Retinal pigment epithelial cell (primary cell): ENCODE data around the gene IFNAR2.

Experiments
- DNase-seq: peaks from one replicate; pipeline ENCODE4 v3.0.0-alpha.2; 2010; ENCODE audit warnings: low read depth
- H3K4me3 ChIP-seq: 2 replicates; pipeline ENCODE4 v1.5.1; 2011; ENCODE audit warnings: mild to moderate bottlenecking, low read length, control low read depth, moderate library complexity
- CTCF ChIP-seq: conservative IDR thresholded peaks from 2 replicates; pipeline ENCODE4 v1.5.1; 2011; ENCODE audit warnings: low read depth, low read length, control low read depth, inconsistent platforms

IFNAR2 gene

DNA sequence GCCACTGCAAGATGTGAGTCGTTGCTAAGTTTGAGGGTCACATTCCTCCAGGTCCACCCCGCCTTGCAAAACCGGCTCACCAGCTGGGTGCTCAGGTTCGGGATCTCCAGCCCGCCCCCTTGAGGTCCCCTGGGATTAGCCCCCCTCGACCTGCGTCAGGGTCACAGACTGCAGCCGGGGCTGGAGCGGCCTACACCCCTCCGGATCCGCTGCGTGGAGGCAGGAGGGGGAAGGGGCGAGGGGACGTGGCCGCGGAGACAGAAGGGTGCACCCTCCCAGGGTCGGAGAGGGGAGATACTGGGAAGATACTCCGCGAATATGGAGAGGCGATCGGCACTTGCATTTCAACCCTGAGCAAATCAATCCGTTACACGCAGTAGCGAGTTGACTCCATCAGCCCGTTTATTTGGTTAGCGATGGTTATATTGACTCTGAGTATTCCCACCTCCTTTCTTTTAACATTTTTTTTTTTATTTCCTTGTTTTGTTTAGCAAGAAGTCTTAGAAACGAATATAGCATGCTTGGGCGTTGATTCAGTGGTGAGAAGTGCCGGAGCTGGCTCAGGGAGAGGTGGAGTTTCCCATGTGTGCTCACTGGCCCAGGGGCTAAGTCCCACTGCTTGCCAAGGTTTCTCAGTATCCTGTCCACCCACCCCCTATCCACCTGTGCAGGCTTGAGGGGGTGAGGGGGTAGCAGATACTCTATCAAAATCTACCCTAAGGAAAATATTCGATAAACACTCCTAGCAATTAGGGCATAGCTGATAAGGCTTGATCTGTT is 997 bp downstream of the IFNAR2 start:
- no peak for DNase-seq
- TF ChIP-seq CTCF: peak; percentile 36
- peak overlapping the region; percentile 79 for H3K4me3 ChIP-seq

DNA sequence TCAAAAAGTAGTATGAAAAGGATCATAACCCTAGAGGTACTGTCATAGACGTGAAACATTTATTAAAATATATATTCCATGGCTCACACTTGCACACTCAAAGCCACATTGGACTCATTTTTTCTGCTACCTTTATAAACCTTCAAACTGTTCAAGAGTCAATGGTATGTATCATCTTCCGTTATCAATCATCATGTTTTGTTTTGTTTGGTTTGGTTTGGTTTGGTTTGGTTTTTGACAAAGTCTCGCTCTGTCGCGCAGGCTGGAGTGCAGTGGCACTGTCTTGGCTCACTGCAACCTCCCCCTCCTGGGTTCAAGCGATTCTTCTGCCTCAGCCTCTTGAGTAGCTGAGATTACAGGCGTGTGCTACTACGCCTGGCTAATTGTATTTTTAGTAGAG is 1.8 kb downstream of the IFNAR2 start:
- TF ChIP-seq CTCF: no peak
- DNase-seq: no peak
- H3K4me3 ChIP-seq: no peak overlapping the region

GRCh38 chr21:33232291-33233034 is 2.7 kb downstream of the IFNAR2 start:
- TF ChIP-seq CTCF: no peak
- DNase-seq: no peak
- no peak overlapping the region for H3K4me3 ChIP-seq

DNA sequence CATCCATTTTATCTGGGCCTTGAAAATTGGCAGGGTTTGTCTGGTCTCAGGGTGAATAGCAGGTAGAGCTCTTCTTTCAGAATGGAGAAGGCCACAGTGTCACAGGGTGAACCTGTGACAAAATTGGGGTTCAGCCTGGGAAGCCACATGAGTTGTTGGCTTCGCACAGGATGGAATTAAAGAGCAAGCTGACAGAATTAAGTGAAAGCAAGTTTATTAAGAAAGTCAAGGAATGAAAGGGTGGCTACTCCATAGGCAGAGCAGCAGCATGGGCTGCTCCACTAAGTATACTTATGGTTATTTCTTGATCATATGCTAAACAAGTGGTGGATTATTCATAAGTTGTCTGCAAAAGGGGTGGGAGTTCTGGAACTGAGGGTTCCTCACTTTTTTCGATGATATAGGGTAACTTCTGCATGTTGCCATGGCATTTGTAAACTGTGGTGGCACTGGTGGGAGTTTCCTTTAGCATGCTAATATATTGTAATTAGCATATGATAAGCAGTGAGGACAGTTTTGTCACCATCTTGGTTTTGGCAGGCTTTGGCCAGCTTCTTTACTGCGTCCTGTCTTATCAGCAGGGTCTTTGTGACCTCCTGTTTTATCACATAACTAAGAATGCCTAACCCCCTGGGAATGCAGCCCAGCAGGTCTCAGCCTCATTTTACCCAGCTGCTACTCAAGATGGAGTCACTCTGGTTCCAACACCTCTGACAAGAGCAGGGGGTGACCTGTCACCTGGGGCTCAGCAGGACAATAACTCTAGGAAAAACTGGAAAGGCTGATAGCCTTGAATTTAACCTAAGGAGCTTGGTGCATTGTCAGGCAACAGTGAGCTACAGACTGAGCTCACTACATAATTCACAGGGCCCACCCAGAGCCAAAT is 5.1 kb downstream of the IFNAR2 start:
- H3K4me3 ChIP-seq: no peak overlapping the region
- no peak for DNase-seq
- TF ChIP-seq CTCF: no peak

GRCh38 chr21:33236013-33236686 is 6.4 kb downstream of the IFNAR2 start:
- no peak for DNase-seq
- no peak overlapping the region for H3K4me3 ChIP-seq
- TF ChIP-seq CTCF: no peak

- DNase-seq: no peak
- H3K4me3 ChIP-seq: no peak overlapping the region
- no peak for TF ChIP-seq CTCF
Measured at GRCh38 chr21:33236766-33237165, 7.0 kb downstream of the IFNAR2 start.
